Endodermal cell (in vitro differentiated cells): ENCODE results near the gene RAB26. TPM values are rescaled to one million over a fixed set of nuclear protein-coding genes. Genes with fewer than 3 reads are reported as not detected.
"Not testable (repeated sequence)": the region's sequence is repeated elsewhere in the genome, so short reads cannot be mapped to it uniquely, and the experiment has no call there.

Source experiments
- DNase-seq: peaks from one replicate; pipeline ENCODE4 v3.0.0-alpha.2; 2017
- H3K27ac ChIP-seq: 2 replicates; pipeline ENCODE4 v1.5.1; 2013; ENCODE audit warnings: mild to moderate bottlenecking, low read depth, low read length, moderate library complexity
- H3K27me3 ChIP-seq: 2 replicates; pipeline ENCODE4 v1.6.1; 2013; ENCODE audit warnings: mild to moderate bottlenecking, low read length, moderate library complexity; ENCODE audit not compliant: insufficient read depth, control insufficient read depth, poor library complexity, severe bottlenecking
- H3K36me3 ChIP-seq: 2 replicates; pipeline ENCODE4 v1.7.0; 2013; ENCODE audit warnings: mild to moderate bottlenecking, low read length, moderate library complexity; ENCODE audit not compliant: control insufficient read depth, insufficient read depth
- H3K4me1 ChIP-seq: one replicate; pipeline ENCODE4 v1.7.0; 2013; ENCODE audit warnings: low read length; ENCODE audit not compliant: control insufficient read depth, insufficient read depth
- H3K4me3 ChIP-seq: 2 replicates; pipeline ENCODE4 v1.5.1; 2013; ENCODE audit warnings: mild to moderate bottlenecking, low read length, moderate library complexity
- H3K9ac ChIP-seq: 2 replicates; pipeline ENCODE4 v1.6.1; 2013; ENCODE audit warnings: mild to moderate bottlenecking, low read length, moderate library complexity; ENCODE audit not compliant: poor library complexity, severe bottlenecking; ENCODE audit errors: extremely low read depth
- H3K9me3 ChIP-seq: 2 replicates; pipeline ENCODE4 v1.6.1; 2013; ENCODE audit warnings: mild to moderate bottlenecking, low read length, moderate library complexity; ENCODE audit not compliant: control insufficient read depth
- H3K27ac Mint-ChIP-seq: 2 replicates; pipeline ENCODE4 v1.8.0; 2020; ENCODE audit warnings: mixed read lengths
- H3K27me3 Mint-ChIP-seq: 2 replicates; pipeline ENCODE4 v1.8.0; 2021; ENCODE audit warnings: mild to moderate bottlenecking, mixed read lengths; ENCODE audit not compliant: insufficient read depth
- H3K36me3 Mint-ChIP-seq: 2 replicates; pipeline ENCODE4 v1.8.0; 2020; ENCODE audit warnings: low read depth, mixed read lengths
- H3K4me1 Mint-ChIP-seq: 2 replicates; pipeline ENCODE4 v1.8.0; 2020; ENCODE audit warnings: mixed read lengths
- H3K4me3 Mint-ChIP-seq: 2 replicates; pipeline ENCODE4 v1.8.0; 2020; ENCODE audit warnings: mild to moderate bottlenecking, moderate library complexity, mixed read lengths
- H3K9me3 Mint-ChIP-seq: 2 replicates; pipeline ENCODE4 v1.8.0; 2020; ENCODE audit warnings: mild to moderate bottlenecking, mixed read lengths
- WGBS, 2 experiments: methylation state at CpG; one replicate each; pipeline versions ENCODE4 v1.1.5 to v1.1.7; 2013; ENCODE audit warnings: missing lambda C conversion rate in 2 of 2, mixed read lengths in 1 of 2; ENCODE audit not compliant: insufficient coverage in 1 of 2, insufficient read length in 1 of 2; 5-methylcytosine and 5-hydroxymethylcytosine counted together
- total RNA-seq, 2 donors: library from RNA; stranded (reverse); fragmentation: NEBNext Ultra II Directional in 1 of 2; extraction: Animal tissue kit (Norgen Biotek cat#: 25700) in 1 of 2; gene quantifications; 2 replicates in 1 of 2; 3 replicates in 1 of 2; pipeline ENCODE4 v1.2.1, GENCODE V29; 2021

RAB26 gene
- total RNA-seq, 2 donors from 2014 or later: 3.2 to 4.9 TPM

DNA sequence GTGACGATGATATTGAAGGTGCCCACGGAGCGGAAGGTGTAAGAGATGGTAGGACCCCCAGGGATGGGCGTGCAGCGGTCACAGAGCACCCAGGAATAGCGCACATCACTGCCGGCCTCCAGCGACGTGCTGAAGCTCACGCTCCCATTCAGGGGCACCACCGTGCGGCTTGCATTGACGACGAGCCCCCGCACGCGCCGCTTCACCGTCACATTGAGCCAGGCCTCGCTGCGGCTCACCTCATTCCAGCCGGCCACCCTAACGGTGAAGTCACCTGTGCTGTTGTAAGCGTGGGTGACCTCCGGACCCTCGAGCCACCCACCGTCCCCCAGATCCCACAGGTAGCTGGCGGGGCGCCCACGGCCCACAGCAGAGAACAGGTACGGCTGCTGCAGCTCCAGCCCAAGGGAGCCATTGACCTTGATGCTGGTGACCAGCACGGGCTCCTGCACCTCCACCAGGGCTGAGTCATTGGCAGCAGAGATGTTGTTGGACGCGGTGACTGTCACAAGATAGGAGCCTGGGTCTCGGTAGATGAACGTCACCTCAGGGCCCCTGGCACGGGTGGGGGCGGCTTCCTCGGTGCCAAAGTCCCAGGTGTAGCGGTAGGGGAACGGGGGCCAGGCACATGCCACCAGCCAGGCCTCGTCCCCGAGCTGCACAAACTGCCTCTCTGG is 38.0 kb upstream of the RAB26 start:
- H3K4me3 Mint-ChIP-seq, H3K9me3 Mint-ChIP-seq, H3K27ac ChIP-seq, H3K27me3 Mint-ChIP-seq, H3K4me1 Mint-ChIP-seq, H3K4me3 ChIP-seq, H3K27me3 ChIP-seq, H3K9me3 ChIP-seq, H3K36me3 ChIP-seq, H3K4me1 ChIP-seq, H3K9ac ChIP-seq, DNase-seq, H3K36me3 Mint-ChIP-seq, H3K27ac Mint-ChIP-seq: not testable (repeated sequence)
- WGBS, 2 experiments: 96 to 97% methylated on average over 19 to 38 of the region's 43 CpGs

DNA sequence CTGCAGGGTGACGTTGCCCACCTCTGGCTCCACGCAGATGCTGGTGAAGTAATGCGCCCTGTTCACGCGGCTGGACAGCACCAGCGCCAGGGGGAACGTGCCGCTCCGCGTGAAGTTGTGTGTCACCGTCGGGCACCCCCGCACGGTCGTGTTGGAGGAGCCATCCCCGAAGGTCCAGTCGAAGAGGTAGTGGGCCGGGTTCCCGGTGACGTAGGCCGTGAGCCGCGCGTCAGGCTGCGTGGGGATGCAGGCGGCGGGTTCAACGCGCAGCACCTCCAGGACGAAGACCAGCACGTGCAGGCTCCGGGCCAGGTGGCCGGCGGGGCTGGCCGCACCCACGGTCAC is 37.4 kb upstream of the RAB26 start:
- H3K36me3 Mint-ChIP-seq, H3K36me3 ChIP-seq, H3K9me3 ChIP-seq, H3K27me3 ChIP-seq, H3K4me3 Mint-ChIP-seq, H3K27ac Mint-ChIP-seq, H3K4me1 ChIP-seq, H3K27me3 Mint-ChIP-seq, H3K9me3 Mint-ChIP-seq, H3K9ac ChIP-seq, H3K27ac ChIP-seq, H3K4me3 ChIP-seq, DNase-seq, H3K4me1 Mint-ChIP-seq: not testable (repeated sequence)
- 98 to 99% methylated on average over 23 to 36 of the region's 36 CpGs for WGBS, 2 experiments

DNA sequence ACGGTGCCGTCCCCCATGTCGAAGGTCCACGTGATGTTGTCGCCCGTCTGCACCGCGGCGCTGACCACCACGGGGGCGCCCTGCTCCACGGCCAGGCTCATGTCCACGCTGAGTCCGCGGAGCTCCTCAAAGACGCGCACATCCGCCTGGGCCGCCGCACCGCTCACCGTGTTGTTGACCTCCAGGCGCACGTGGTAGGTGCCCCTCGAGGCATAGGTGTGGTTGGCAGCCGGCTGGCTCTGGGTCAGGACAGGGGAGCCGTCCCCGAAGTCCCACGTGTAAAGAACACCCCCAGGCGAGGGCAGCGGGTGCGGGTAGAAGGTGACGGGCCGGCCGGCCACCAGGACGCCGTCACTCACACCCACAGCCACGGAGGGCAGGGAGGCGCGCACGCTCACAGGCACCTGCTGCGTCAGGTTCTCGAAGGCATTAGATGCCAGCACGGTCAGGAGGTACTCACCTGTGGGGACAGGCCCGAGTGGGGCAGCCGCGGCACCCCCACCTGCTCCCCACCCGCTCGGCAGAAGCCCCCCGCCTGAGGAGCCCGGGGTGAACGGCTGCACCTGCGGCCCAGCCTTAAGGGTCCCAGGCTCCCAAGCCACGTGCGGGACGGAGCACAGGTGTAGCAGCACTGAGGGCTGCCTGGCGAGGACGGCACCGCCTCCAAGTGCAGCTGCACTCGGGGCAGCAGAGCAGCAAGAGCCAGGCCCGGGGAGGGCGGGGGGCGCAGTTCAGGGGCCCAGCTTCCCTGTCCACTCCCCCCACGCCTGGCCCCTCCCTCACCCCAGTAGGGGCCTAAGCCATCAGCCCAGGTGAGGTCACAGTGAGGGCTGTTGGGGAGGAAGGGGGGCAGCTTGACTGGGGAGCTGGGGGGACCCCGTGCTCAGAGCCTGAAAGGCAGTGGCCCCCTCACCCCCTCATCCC is 36.8 kb upstream of the RAB26 start:
- not testable (repeated sequence) for H3K27ac Mint-ChIP-seq, H3K4me3 ChIP-seq, H3K36me3 Mint-ChIP-seq, DNase-seq, H3K9me3 ChIP-seq, H3K27me3 ChIP-seq, H3K4me1 Mint-ChIP-seq, H3K27ac ChIP-seq, H3K4me1 ChIP-seq, H3K9ac ChIP-seq, H3K9me3 Mint-ChIP-seq, H3K4me3 Mint-ChIP-seq, H3K27me3 Mint-ChIP-seq, H3K36me3 ChIP-seq
- WGBS, 2 experiments: 95 to 96% methylated on average over 29 to 58 of the region's 65 CpGs

DNA sequence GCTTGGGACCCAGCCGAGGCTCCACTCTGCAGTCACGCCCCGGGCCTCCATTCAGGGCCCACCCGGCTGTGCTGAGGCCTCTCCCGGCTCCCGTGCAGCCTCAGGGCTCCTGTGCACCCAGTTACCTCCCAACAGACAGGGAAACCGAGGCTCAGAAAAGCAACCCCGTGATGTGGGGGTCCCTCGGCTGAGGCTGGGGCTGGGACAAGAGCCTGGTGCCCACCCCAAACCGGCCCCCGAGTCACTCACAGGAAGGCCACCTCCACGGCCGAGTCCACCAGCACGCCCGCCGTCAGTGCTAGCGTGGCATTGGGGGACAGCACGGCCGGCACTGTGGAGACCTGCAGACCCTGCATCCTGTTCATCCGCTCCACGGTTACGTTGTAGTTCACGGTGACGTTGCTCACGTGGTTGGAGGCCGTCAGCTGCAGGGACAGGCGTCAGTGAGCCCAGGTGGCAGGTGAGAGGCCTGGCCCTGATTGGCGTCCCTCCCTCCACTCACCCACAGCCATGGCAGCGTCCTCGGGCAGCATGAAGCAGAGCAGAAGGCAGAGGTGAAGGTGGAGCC is 35.8 kb upstream of the RAB26 start:
- H3K27me3 Mint-ChIP-seq, H3K4me3 Mint-ChIP-seq: not testable (repeated sequence)

DNA sequence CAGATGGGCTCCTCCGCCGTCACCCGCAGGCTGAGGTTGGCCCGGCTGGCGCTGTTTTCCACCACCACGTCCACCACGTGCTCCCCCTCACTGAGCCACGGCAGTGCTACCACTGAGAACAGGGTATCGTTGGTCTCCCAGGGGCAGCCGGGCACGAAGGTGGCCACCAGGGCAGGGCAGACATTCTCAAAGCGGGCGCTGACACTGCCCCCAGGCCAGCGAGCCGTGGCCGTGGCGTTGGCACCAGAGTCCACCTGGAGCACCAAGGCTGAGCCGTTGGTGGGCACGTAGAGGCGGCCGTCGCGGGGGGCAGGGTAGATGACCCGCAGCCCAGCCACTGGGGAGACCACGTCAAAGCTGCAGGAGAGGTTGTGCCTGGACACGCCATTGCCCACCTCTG is 34.2 kb upstream of the RAB26 start:
- not testable (repeated sequence) for H3K27ac Mint-ChIP-seq, H3K4me3 Mint-ChIP-seq, H3K27me3 ChIP-seq, DNase-seq, H3K36me3 Mint-ChIP-seq, H3K36me3 ChIP-seq, H3K4me1 ChIP-seq, H3K27ac ChIP-seq, H3K27me3 Mint-ChIP-seq, H3K4me1 Mint-ChIP-seq, H3K4me3 ChIP-seq, H3K9ac ChIP-seq, H3K9me3 Mint-ChIP-seq, H3K9me3 ChIP-seq
- 96 to 98% methylated on average over 7 to 26 of the region's 26 CpGs for WGBS, 2 experiments

More for the DNA sequence above, 35.8 kb upstream of the RAB26 start:
- H3K4me3 ChIP-seq, H3K9me3 Mint-ChIP-seq, H3K9me3 ChIP-seq, H3K9ac ChIP-seq, H3K4me1 ChIP-seq, H3K36me3 Mint-ChIP-seq, H3K4me1 Mint-ChIP-seq, H3K27ac ChIP-seq, H3K27ac Mint-ChIP-seq, H3K27me3 ChIP-seq, H3K36me3 ChIP-seq, DNase-seq: not testable (repeated sequence)
- 94 to 96% methylated on average over 9 to 27 of the region's 30 CpGs for WGBS, 2 experiments

DNA sequence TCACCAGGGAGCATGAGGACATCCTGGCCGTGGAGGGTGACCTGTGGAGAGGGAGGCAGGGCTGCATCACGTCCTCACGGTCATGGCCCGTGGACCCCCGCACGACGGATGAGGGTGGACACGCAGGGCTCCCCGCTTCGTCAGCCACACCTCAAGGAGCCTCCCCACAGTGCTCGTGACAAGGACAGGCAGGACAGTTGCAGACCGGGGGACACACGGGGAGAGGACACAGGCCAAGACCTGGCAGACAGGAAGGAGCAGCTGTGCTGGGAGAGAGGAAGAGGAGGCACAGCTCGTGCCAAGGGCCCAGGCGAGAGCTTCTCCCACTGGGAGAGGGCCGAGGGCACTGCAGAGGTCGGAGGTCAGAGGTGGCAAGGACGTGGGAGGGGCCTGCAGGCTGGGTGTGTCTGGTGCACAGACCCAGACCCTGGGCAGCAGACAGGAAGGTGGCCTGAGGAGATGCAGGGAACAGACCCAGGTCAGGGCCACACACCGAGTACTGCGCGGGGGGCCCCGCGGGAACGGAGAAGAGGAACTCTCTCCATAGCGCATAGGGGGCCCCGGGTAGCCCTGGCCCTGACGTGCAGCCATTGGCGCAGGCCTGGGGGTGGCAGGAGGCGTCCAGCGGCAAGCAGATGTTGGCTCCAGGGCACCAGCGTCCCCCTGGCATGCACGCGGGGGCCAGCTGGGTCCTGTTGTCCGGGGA is 33.4 kb upstream of the RAB26 start:
- 94% methylated on average over 8 to 23 of the region's 34 CpGs for WGBS, 2 experiments
- not testable (repeated sequence) for H3K27ac Mint-ChIP-seq, H3K27me3 ChIP-seq, H3K27ac ChIP-seq, H3K4me3 ChIP-seq, H3K4me3 Mint-ChIP-seq, H3K4me1 ChIP-seq, H3K4me1 Mint-ChIP-seq, DNase-seq, H3K36me3 ChIP-seq, H3K9me3 Mint-ChIP-seq, H3K9ac ChIP-seq, H3K27me3 Mint-ChIP-seq, H3K9me3 ChIP-seq, H3K36me3 Mint-ChIP-seq
